Camera-type eye (tissue), 1 donor: ENCODE results near the gene DPPA5. TPM values are rescaled to one million over a fixed set of nuclear protein-coding genes. Genes with fewer than 3 reads are reported as not detected.

Experiments used
- total RNA-seq: library from RNA; depleted of rRNA; stranded (reverse); fragments of >200 nt; gene quantifications from one replicate; pipeline ENCODE4 v1.2.3, GENCODE V29; 2014

DPPA5 gene, protein sequence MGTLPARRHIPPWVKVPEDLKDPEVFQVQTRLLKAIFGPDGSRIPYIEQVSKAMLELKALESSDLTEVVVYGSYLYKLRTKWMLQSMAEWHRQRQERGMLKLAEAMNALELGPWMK
- not detected for total RNA-seq

DNA sequence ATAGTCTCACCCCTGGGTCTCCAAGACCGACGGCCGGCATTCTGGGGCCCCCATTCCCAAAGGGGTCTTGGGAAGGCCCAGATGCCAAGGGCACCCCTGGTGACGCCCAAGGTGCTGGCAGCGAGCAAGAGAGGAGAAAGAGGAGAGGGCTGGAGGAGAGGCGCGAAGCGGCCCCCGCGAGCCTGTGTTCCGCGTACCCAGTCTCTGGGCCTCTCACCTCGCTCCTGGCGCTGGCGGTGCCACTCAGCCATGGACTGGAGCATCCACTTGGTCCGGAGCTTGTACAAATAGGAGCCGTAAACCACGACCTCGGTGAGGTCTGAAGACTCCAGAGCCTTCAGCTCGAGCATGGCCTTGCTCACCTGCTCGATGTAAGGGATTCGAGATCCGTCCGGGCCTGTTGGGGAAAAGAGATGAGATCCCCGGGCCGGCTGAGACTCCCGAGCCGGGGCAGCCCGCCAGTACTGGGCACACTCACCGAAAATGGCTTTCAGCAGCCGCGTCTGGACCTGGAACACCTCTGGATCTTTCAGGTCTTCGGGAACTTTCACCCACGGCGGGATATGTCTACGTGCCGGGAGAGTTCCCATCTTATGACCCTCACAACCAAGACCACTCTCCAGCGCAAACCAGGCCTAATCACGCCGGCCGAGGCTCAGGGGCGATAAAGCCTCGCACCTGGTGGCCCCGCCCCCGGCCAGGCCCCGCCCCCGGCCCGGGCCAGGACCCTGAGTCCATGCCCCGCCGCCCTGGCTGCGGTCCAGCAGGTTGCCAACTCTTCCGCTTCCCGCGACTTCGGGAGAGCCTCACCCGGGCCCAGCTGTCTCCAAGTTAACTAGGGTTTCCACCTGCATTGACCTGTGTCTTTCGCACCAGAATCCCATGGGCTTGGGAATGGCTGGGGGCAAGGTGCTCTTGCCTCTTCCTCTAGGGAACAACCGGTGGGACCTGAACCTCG, at the start of gene DPPA5:
Gene DPPA5 (minus strand): TSS at position 641 of the 958 bp plus-strand sequence. CDS start 51 bp downstream, at position 590.

DNA sequence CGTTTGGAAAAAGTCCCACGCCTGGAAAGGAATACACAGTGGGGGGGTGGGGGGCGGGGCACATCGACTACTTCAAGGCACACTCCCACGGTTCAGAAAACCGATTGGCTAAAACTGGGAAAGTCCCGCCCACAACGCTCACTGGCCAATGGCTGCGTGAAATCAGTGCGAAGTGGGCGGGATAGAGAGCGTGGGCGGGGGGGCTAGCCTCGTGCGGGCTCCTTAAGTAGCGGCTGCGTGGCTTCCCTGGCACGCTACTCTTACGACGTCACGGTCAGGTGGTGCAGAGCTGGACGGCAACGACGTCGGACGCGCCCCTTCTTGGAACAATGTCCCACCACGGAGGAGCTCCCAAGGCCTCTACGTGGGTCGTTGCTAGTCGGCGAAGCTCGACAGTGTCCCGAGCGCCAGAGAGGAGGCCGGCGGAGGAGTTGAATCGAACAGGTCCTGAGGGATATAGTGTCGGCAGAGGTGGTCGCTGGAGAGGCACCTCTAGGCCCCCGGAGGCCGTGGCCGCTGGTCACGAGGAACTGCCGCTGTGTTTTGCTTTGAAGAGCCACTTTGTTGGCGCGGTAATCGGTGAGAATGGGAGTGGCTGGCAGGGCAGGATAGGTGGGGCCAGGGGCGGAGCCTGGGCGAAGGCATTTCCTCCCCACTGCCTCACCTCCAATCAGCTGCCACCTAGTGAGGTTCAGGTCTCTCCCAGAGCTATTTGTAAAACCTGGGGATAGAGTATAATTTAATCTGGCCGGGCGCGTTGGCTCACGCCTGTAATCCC, 40.7 kb upstream of the DPPA5 start, which contains the start of gene DDX43:
Gene DDX43 (plus strand): TSS at position 252 of the 778 bp plus-strand sequence. CDS start 78 bp downstream, at position 330.

DNA sequence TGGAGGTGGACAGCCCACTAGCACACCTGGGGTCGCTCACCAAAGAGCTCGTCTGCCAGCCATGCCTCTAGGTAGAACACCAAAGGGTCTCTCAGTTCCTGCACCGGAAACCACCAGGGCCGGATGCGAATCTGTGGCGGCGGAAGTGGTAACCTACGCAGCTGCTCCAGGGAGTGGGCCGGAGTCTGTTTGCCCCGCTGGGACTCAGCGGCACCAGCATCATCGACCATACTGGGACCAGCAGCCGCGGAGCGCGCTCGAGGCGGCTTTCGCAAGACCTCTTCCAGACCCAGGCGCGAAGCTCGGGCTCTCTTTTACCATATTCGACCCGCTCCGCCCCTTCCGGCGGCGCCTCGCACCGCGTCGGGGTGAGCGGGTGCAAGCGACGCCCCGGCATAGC, 15.5 kb upstream of the DPPA5 start, which contains the start of gene OOEP:
Gene OOEP (minus strand): TSS at position 335 of the 400 bp plus-strand sequence. CDS start 105 bp downstream, at position 230.

DNA sequence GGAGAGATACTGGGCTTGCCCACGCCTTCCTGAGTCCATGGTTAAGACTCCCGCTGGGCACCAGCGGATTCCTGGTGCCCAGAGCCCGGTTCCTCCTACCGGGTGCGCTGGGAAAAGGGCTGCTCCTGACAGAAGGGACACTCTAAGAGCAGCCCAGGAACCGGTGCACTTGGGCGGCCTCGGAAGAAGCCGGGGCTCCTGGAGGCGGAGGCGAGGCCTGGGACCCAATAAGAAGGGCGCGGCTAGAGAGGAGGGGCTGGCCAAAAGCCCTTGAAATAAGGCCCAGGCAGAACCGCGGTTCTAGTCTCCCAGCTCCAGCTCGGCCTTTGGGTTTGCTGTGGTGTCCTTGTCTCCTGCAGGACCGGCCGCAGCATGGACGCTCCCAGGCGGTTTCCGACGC, 8.3 kb upstream of the DPPA5 start, which contains the start of gene KHDC3L:
Gene KHDC3L (plus strand): TSS at position 301 of the 400 bp plus-strand sequence. CDS start 72 bp downstream, at position 373.

Other genes starting within 250 kb of the DPPA5 start
- gene KHDC1L, start 128.8 kb downstream of the DPPA5 start, total RNA-seq = 1.0 TPM
- 5.5 TPM for gene KHDC1, start 91.1 kb downstream of the DPPA5 start, total RNA-seq
- gene KHDC3L, start 8.4 kb upstream of the DPPA5 start, total RNA-seq = not detected
- not detected for gene OOEP, start 15.6 kb upstream of the DPPA5 start, total RNA-seq
- 0.27 TPM for gene DDX43, start 40.6 kb upstream of the DPPA5 start, total RNA-seq
- 3.7 TPM for gene CGAS, start 98.0 kb upstream of the DPPA5 start, total RNA-seq
- 39.6 TPM for gene MTO1, start 107.5 kb upstream of the DPPA5 start, total RNA-seq
- 15,027 TPM for gene EEF1A1, start 166.8 kb upstream of the DPPA5 start, total RNA-seq